K562 (cell line): ENCODE data around the gene NT5E.

Experiments
- ATF3 ChIP-seq, 2 experiments: fragments of 450-650 bp in 1 of 2; sonication (generic) in 1 of 2; formaldehyde crosslinking in 1 of 2; IDR thresholded peaks in 1 of 2; conservative IDR thresholded peaks in 1 of 2; 2 replicates each; pipeline versions ENCODE4 v1.6.1 to v1.8.1; 2016 to 2023; ENCODE audit warnings: mild to moderate bottlenecking in 2 of 2, moderate library complexity in 2 of 2, inconsistent platforms in 1 of 2, missing genetic modification reagents in 1 of 2
- CHCHD3 ChIP-seq: fragments of 250-450 bp; sonication (Bioruptor Pico); IDR thresholded peaks from 2 replicates; pipeline ENCODE4 v2.1.2; 2022; ENCODE audit warnings: mild to moderate bottlenecking
- CTBP1 ChIP-seq: fragments of 450-650 bp; IDR thresholded peaks from 2 replicates; pipeline ENCODE4 v1.6.1; 2016; ENCODE audit warnings: borderline replicate concordance
- CTCF ChIP-seq, 3 experiments: IDR thresholded peaks in 2 of 3; conservative IDR thresholded peaks in 1 of 3; 2 replicates each; pipeline ENCODE4 v1.5.1; 2011 to 2012; ENCODE audit warnings: low read length in 3 of 3, mild to moderate bottlenecking in 3 of 3, control low read depth in 2 of 3, improper control_type of control experiment in 1 of 3, inconsistent platforms in 1 of 3, low read depth in 1 of 3, mixed read lengths in 1 of 3, moderate library complexity in 1 of 3; ENCODE audit not compliant: insufficient read depth in 2 of 3
- ESRRA ChIP-seq: fragments of 450-650 bp; IDR thresholded peaks from 2 replicates; pipeline ENCODE4 v1.6.1; 2014; ENCODE audit warnings: low read depth, mild to moderate bottlenecking, moderate library complexity, borderline replicate concordance
- FOXK1 ChIP-seq: sonication (generic); formaldehyde crosslinking; IDR thresholded peaks from 2 replicates; pipeline ENCODE4 v1.8.0; 2022; ENCODE audit warnings: missing genetic modification reagents, mild to moderate bottlenecking, borderline replicate concordance
- JUND ChIP-seq, 2 experiments: IDR thresholded peaks; 2 replicates in 1 of 2; 3 replicates in 1 of 2; pipeline ENCODE4 v1.6.1; 2011; ENCODE audit warnings: borderline replicate concordance in 2 of 2, low read depth in 2 of 2, low read length in 2 of 2, improper control_type of control experiment in 1 of 2, missing biosample characterization in 1 of 2, missing genetic modification characterization in 1 of 2, missing genetic modification reagents in 1 of 2
- KDM1A ChIP-seq, 2 experiments: fragments of 450-650 bp; IDR thresholded peaks; 2 replicates each; pipeline ENCODE4 v1.6.1; 2016; ENCODE audit warnings: mild to moderate bottlenecking in 2 of 2
- MTA1 ChIP-seq: fragments of 450-650 bp; IDR thresholded peaks from 2 replicates; pipeline ENCODE4 v1.6.1; 2017; ENCODE audit warnings: borderline replicate concordance
- SIN3A ChIP-seq, 2 experiments: fragments of 150-350 bp in 1 of 2; IDR thresholded peaks; 2 replicates each; pipeline ENCODE4 v1.6.1; 2011 to 2016; ENCODE audit warnings: borderline replicate concordance in 2 of 2, low read depth in 2 of 2, low read length in 2 of 2, mild to moderate bottlenecking in 2 of 2, moderate library complexity in 2 of 2; ENCODE audit not compliant: control insufficient read depth in 1 of 2
- ZBTB43 ChIP-seq: sonication (generic); formaldehyde crosslinking; IDR thresholded peaks from 2 replicates; pipeline ENCODE4 v1.8.0; 2023; ENCODE audit warnings: mild to moderate bottlenecking, missing genetic modification reagents
- ZFP36 ChIP-seq: fragments of 150-350 bp; IDR thresholded peaks from 2 replicates; pipeline ENCODE4 v1.6.1; 2018; ENCODE audit warnings: low read length, low read depth; ENCODE audit not compliant: partially characterized antibody
- ZNF23 ChIP-seq: fragments of 250-450 bp; sonication (Bioruptor Pico); IDR thresholded peaks from 2 replicates; pipeline ENCODE4 v1.4.0; 2020; ENCODE audit warnings: mild to moderate bottlenecking

GRCh38 chr6:85424981-85425380 lies 24.9 kb upstream of the NT5E start:
- TF ChIP-seq ZFP36 (no peak), KDM1A (IDR thresholded peaks at IDR 0.05) (no peak), ESRRA (no peak), ZBTB43 (no peak), SIN3A (IDR thresholded peaks at IDR 0.05; ENCODE audit: borderline replicate concordance in 2 of 2, control insufficient read depth in 1 of 2, low read depth in 2 of 2, low read length in 2 of 2) (no peak), ATF3 (IDR thresholded peaks at IDR 0.05) (no peak), ATF3 (CRISPR knock-in tag; conservative IDR thresholded peaks at IDR 0.05) (no peak), CTBP1 (no peak), FOXK1 (CRISPR knock-in tag) (no peak), ZNF23 (CRISPR knock-in tag) (no peak), JUND (IDR thresholded peaks at IDR 0.05; ENCODE audit: borderline replicate concordance, low read depth, low read length) (no peak), JUND (tag; IDR thresholded peaks at IDR 0.05; ENCODE audit: borderline replicate concordance, low read depth, low read length) (no peak), CHCHD3 (CRISPR knock-in tag) (no peak), CTCF (IDR thresholded peaks at IDR 0.05 in 2 of 3, conservative IDR thresholded peaks at IDR 0.05 in 1 of 3; ENCODE audit: insufficient read depth in 2 of 3, low read depth in 1 of 3, low read length in 3 of 3) (no peak), MTA1 (no peak)
